Measurements from ENCODE around the gene PTPA. TPM values are rescaled to one million over a fixed set of nuclear protein-coding genes. Genes with fewer than 3 reads are reported as not detected.

The PTPA gene
- total and polyA plus RNA-seq, 10 of the 15 experiments (the other 5 are each of a cell fraction or from before 2014, with no cell fraction given): 1.6 to 111 (median 55.1) TPM

DNA sequence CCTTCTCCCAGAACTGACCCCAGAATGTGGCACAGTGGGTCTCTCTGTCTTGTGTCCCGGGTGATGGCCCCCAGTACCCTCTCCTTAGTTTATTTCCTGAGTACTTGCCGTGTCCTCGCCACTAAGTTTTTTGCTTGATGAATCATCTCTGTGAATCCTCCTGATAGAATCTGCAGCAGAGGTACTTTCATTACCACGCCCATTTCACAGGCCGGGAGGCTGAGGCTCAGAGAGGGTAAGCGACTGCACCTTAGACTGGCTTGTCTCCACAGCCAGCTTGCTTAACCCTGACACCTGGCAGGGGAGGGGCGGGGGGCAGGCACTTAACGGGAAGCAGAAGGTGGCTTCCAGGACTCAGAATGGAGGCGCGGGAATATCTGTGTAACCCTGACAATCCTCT lies 74.8 kb downstream of the PTPA start:
- ChIA-PET SMC1A (ENCODE audit: uncharacterized antibody, unreplicated experiment) (no interaction called here), CTCF (no interaction called here), RAD21 (ENCODE audit: unreplicated experiment) (no interaction called here), POLR2A (no interaction called here)
- Histone ChIP-seq H3K27me3 (replicated peaks in 1 of 2; ENCODE audit: control insufficient read depth in 2 of 2, insufficient read depth in 2 of 2, low read length in 1 of 2) (no peaks in the 10 kb centered on the region), H3K4me1 (ENCODE audit: control insufficient read depth, insufficient read depth, low read length) (peaks cover 11% of the 10 kb centered on the region), H4K20me1 (ENCODE audit: control insufficient read depth, insufficient read depth) (no peaks in the 10 kb centered on the region), H3K4me3 (no peak overlapping the region), H3K9me3 (replicated peaks; ENCODE audit: control insufficient read depth, insufficient read depth, low read length) (no peaks in the 10 kb centered on the region; the same call in 2 of the 3 replicates), H3K27ac (ENCODE audit: control insufficient read depth, insufficient read depth) (no peak overlapping the region), H3K36me3 (ENCODE audit: control insufficient read depth in 2 of 2, insufficient read depth in 2 of 2, low read length in 1 of 2) (no peaks in the 10 kb centered on the region), H3K9ac (ENCODE audit: control insufficient read depth, insufficient read depth, low read length) (no peak overlapping the region), H2AFZ (ENCODE audit: control insufficient read depth, low read depth, low read length) (no peak overlapping the region), H3K79me2 (ENCODE audit: control insufficient read depth, insufficient read depth, low read length) (no peaks in the 10 kb centered on the region), H3K4me2 (ENCODE audit: control insufficient read depth, insufficient read depth) (no peak overlapping the region)
- FAIRE-seq (no peak), ATAC-seq (no peak), DNase-seq (ENCODE audit: low read depth, low spot score) (no peak)
- TF ChIP-seq RUNX3 (IDR thresholded peaks at IDR 0.05; ENCODE audit: low read length): no peak
- TF ChIP-seq, protein P1, sequence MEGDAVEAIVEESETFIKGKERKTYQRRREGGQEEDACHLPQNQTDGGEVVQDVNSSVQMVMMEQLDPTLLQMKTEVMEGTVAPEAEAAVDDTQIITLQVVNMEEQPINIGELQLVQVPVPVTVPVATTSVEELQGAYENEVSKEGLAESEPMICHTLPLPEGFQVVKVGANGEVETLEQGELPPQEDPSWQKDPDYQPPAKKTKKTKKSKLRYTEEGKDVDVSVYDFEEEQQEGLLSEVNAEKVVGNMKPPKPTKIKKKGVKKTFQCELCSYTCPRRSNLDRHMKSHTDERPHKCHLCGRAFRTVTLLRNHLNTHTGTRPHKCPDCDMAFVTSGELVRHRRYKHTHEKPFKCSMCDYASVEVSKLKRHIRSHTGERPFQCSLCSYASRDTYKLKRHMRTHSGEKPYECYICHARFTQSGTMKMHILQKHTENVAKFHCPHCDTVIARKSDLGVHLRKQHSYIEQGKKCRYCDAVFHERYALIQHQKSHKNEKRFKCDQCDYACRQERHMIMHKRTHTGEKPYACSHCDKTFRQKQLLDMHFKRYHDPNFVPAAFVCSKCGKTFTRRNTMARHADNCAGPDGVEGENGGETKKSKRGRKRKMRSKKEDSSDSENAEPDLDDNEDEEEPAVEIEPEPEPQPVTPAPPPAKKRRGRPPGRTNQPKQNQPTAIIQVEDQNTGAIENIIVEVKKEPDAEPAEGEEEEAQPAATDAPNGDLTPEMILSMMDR (IDR thresholded peaks at IDR 0.05 in 2 of 3, conservative IDR thresholded peaks at IDR 0.05 in 1 of 3; ENCODE audit: control insufficient read depth in 2 of 3, extremely low read depth in 1 of 3, insufficient read depth in 1 of 3, low read depth in 3 of 3, low read length in 3 of 3): no peak
- TF ChIP-seq CHD1 (IDR thresholded peaks at IDR 0.05; ENCODE audit: low read depth, low read length): no peak
- TF ChIP-seq, protein P2, sequence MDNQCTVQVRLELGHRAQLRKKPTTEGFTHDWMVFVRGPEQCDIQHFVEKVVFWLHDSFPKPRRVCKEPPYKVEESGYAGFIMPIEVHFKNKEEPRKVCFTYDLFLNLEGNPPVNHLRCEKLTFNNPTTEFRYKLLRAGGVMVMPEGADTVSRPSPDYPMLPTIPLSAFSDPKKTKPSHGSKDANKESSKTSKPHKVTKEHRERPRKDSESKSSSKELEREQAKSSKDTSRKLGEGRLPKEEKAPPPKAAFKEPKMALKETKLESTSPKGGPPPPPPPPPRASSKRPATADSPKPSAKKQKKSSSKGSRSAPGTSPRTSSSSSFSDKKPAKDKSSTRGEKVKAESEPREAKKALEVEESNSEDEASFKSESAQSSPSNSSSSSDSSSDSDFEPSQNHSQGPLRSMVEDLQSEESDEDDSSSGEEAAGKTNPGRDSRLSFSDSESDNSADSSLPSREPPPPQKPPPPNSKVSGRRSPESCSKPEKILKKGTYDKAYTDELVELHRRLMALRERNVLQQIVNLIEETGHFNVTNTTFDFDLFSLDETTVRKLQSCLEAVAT (IDR thresholded peaks at IDR 0.05): no peak
- TF ChIP-seq, protein P3, sequence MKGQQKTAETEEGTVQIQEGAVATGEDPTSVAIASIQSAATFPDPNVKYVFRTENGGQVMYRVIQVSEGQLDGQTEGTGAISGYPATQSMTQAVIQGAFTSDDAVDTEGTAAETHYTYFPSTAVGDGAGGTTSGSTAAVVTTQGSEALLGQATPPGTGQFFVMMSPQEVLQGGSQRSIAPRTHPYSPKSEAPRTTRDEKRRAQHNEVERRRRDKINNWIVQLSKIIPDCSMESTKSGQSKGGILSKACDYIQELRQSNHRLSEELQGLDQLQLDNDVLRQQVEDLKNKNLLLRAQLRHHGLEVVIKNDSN (IDR thresholded peaks at IDR 0.05; ENCODE audit: borderline replicate concordance, extremely low read length, insufficient read depth, low read depth, low read length): no peak
- no peak for TF ChIP-seq EGR1 (IDR thresholded peaks at IDR 0.05; ENCODE audit: borderline replicate concordance in 1 of 2, low read depth in 2 of 2, low read length in 2 of 2)
- TF ChIP-seq, protein P4, sequence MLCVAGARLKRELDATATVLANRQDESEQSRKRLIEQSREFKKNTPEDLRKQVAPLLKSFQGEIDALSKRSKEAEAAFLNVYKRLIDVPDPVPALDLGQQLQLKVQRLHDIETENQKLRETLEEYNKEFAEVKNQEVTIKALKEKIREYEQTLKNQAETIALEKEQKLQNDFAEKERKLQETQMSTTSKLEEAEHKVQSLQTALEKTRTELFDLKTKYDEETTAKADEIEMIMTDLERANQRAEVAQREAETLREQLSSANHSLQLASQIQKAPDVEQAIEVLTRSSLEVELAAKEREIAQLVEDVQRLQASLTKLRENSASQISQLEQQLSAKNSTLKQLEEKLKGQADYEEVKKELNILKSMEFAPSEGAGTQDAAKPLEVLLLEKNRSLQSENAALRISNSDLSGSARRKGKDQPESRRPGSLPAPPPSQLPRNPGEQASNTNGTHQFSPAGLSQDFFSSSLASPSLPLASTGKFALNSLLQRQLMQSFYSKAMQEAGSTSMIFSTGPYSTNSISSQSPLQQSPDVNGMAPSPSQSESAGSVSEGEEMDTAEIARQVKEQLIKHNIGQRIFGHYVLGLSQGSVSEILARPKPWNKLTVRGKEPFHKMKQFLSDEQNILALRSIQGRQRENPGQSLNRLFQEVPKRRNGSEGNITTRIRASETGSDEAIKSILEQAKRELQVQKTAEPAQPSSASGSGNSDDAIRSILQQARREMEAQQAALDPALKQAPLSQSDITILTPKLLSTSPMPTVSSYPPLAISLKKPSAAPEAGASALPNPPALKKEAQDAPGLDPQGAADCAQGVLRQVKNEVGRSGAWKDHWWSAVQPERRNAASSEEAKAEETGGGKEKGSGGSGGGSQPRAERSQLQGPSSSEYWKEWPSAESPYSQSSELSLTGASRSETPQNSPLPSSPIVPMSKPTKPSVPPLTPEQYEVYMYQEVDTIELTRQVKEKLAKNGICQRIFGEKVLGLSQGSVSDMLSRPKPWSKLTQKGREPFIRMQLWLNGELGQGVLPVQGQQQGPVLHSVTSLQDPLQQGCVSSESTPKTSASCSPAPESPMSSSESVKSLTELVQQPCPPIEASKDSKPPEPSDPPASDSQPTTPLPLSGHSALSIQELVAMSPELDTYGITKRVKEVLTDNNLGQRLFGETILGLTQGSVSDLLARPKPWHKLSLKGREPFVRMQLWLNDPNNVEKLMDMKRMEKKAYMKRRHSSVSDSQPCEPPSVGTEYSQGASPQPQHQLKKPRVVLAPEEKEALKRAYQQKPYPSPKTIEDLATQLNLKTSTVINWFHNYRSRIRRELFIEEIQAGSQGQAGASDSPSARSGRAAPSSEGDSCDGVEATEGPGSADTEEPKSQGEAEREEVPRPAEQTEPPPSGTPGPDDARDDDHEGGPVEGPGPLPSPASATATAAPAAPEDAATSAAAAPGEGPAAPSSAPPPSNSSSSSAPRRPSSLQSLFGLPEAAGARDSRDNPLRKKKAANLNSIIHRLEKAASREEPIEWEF (IDR thresholded peaks at IDR 0.05; ENCODE audit: insufficient replicate concordance, low read depth, low read length): no peak
- TF ChIP-seq, protein P5, sequence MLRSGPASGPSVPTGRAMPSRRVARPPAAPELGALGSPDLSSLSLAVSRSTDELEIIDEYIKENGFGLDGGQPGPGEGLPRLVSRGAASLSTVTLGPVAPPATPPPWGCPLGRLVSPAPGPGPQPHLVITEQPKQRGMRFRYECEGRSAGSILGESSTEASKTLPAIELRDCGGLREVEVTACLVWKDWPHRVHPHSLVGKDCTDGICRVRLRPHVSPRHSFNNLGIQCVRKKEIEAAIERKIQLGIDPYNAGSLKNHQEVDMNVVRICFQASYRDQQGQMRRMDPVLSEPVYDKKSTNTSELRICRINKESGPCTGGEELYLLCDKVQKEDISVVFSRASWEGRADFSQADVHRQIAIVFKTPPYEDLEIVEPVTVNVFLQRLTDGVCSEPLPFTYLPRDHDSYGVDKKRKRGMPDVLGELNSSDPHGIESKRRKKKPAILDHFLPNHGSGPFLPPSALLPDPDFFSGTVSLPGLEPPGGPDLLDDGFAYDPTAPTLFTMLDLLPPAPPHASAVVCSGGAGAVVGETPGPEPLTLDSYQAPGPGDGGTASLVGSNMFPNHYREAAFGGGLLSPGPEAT (IDR thresholded peaks at IDR 0.05; ENCODE audit: low read depth): no peak
- BruUV-seq (replicated peaks): no TSS peak
- 42% methylated on average over 10 of the region's 10 CpGs for WGBS (ENCODE audit: insufficient coverage, insufficient replicate concordance, low lambda C conversion rate, missing lambda C conversion rate)
- intact Hi-C loops (cut with micrococcal nuclease; ENCODE audit: unreplicated experiment): no loop called here
- in situ Hi-C loops (cut with MboI): no loop called here
